NCI-H2081 (cell line): ENCODE data around the gene SFRP5.

Source experiments
- DNase-seq, 2 experiments: peaks; one replicate each; lab custom pipeline; 2025; lab: John Stamatoyannopoulos, UW

The SFRP5 gene

GRCh38 chr10:97785731-97786130 is 13.9 kb upstream of the SFRP5 start:
- DNase-seq = no peak

GRCh38 chr10:97785231-97785630 is 13.4 kb upstream of the SFRP5 start:
- DNase-seq = no peak

GRCh38 chr10:97784200-97784810 is 12.5 kb upstream of the SFRP5 start:
- no peak for DNase-seq

GRCh38 chr10:97782455-97783228 is 10.8 kb upstream of the SFRP5 start:
- no peak for DNase-seq

- no peak for DNase-seq
These were observed 10.0 kb upstream of the SFRP5 start for GRCh38 chr10:97781618-97782331.

- DNase-seq = no peak
These were observed 9.2 kb upstream of the SFRP5 start for GRCh38 chr10:97780841-97781617.

GRCh38 chr10:97779975-97780374 is 8.2 kb upstream of the SFRP5 start:
- DNase-seq = no peak

GRCh38 chr10:97779492-97779891 is 7.7 kb upstream of the SFRP5 start:
- no peak for DNase-seq

- DNase-seq = no peak
These were observed 6.9 kb upstream of the SFRP5 start for GRCh38 chr10:97778452-97779302.

- no peak for DNase-seq
These were observed 5.3 kb upstream of the SFRP5 start for GRCh38 chr10:97777143-97777542.

GRCh38 chr10:97774811-97775294 is 3.1 kb upstream of the SFRP5 start:
- no peak for DNase-seq

GRCh38 chr10:97773096-97773495 is 1.3 kb upstream of the SFRP5 start:
- DNase-seq = no peak

- DNase-seq = no peak
These were observed 526 bp downstream of the SFRP5 start for GRCh38 chr10:97771055-97771891.

GRCh38 chr10:97770255-97770654 is 1.5 kb downstream of the SFRP5 start:
- no peak for DNase-seq

- no peak for DNase-seq
These were observed 3.2 kb downstream of the SFRP5 start for GRCh38 chr10:97768322-97769315.

GRCh38 chr10:97766996-97767924 is 4.5 kb downstream of the SFRP5 start:
- no peak for DNase-seq

GRCh38 chr10:97766106-97766810 is 5.5 kb downstream of the SFRP5 start:
- DNase-seq = no peak
